Endothelial cell of umbilical vein (primary cell): Measurements from ENCODE around the gene DPP7. TPM values are rescaled to one million over a fixed set of nuclear protein-coding genes. Genes with fewer than 3 reads are reported as not detected.

Source experiments
- BruUV-seq: library from RNA; stranded (reverse); fragments of 400-500 nt; replicated peaks from 2 replicates; lab custom pipeline; 2021; lab: Mats Ljungman, UMichigan
- CTCF ChIA-PET: fragments of 300-600, 350-600 bp; sonication (Branson Sonifier 250); formaldehyde crosslinking; loops from one replicate; lab custom pipeline; 2021; ENCODE audit warnings: antibody characterized with exemption, inconsistent platforms; lab: Charles Lee
- POLR2A ChIA-PET: fragments of 300-600, 350-600 bp; sonication (Branson Sonifier 250); formaldehyde crosslinking; loops from one replicate; lab custom pipeline; 2021; ENCODE audit warnings: antibody characterized with exemption, inconsistent platforms; lab: Charles Lee
- DNase-seq: peaks from one replicate; pipeline ENCODE4 v3.0.0-alpha.2; 2011; ENCODE audit warnings: low read depth, low spot score
- FAIRE-seq: peaks from 2 replicates; lab custom pipeline; 2011; peaks lifted over from hg19 to GRCh38; lab: Jason Lieb, UNC
- H2AFZ ChIP-seq: 2 replicates; pipeline ENCODE4 v1.6.0; 2012; ENCODE audit warnings: low read depth, low read length, control low read depth, inconsistent platforms
- H3K27ac ChIP-seq: 2 replicates; pipeline ENCODE4 v1.5.1; 2011; ENCODE audit warnings: low read depth, mild to moderate bottlenecking, control low read depth, low read length, moderate library complexity; ENCODE audit not compliant: insufficient read depth
- H3K27me3 ChIP-seq, 2 experiments: 2 replicates each; pipeline versions ENCODE4 v1.6.0 to v1.6.1; 2011; ENCODE audit warnings: low read length in 2 of 2, mixed read lengths in 1 of 2; ENCODE audit not compliant: control insufficient read depth in 2 of 2, insufficient read depth in 2 of 2
- H3K36me3 ChIP-seq, 2 experiments: 2 replicates in 1 of 2; 3 replicates in 1 of 2; pipeline ENCODE4 v1.5.1; 2011; ENCODE audit warnings: low read length in 2 of 2, mild to moderate bottlenecking in 1 of 2, moderate library complexity in 1 of 2; ENCODE audit not compliant: control insufficient read depth in 2 of 2, insufficient read depth in 2 of 2; ENCODE audit errors: extremely low read depth in 1 of 2
- H3K4me1 ChIP-seq: 3 replicates; pipeline ENCODE4 v1.5.1; 2011; ENCODE audit warnings: mild to moderate bottlenecking, low read length; ENCODE audit not compliant: control insufficient read depth, insufficient read depth; ENCODE audit errors: extremely low read depth
- H3K4me2 ChIP-seq: 2 replicates; pipeline ENCODE4 v1.6.1; 2011; ENCODE audit warnings: low read length, control low read depth, mixed read lengths; ENCODE audit not compliant: insufficient read depth
- H3K4me3 ChIP-seq, 3 experiments: fragments of 200-600 bp in 1 of 3; sonication (generic), shearing (Covaris generic) in 1 of 3; replicated peaks in 1 of 3; 2 replicates each; pipeline ENCODE4 v1.5.1; 2011 to 2016; ENCODE audit warnings: control low read depth in 3 of 3, low read length in 3 of 3, mild to moderate bottlenecking in 2 of 3, inconsistent platforms in 1 of 3, low read depth in 1 of 3, moderate library complexity in 1 of 3; ENCODE audit not compliant: insufficient read depth in 1 of 3
- H3K79me2 ChIP-seq: 2 replicates; pipeline ENCODE4 v1.6.0; 2012; ENCODE audit warnings: low read length, inconsistent platforms; ENCODE audit not compliant: control insufficient read depth, insufficient read depth
- H3K9ac ChIP-seq: replicated peaks from 2 replicates; pipeline ENCODE3; 2011; ENCODE audit warnings: low read length, control low read depth; ENCODE audit not compliant: insufficient read depth; ENCODE audit errors: extremely low read depth
- H3K9me1 ChIP-seq: replicated peaks from 3 replicates; pipeline ENCODE4 v1.6.0; 2011; ENCODE audit warnings: mild to moderate bottlenecking, low read length; ENCODE audit not compliant: control insufficient read depth, insufficient read depth; ENCODE audit errors: extremely low read depth
- H3K9me3 ChIP-seq: replicated peaks from 2 replicates; pipeline ENCODE4 v1.5.1; 2012; ENCODE audit warnings: low read length, inconsistent platforms; ENCODE audit not compliant: control insufficient read depth, insufficient read depth
- H4K20me1 ChIP-seq: replicated peaks from 2 replicates; pipeline ENCODE3; 2011; ENCODE audit warnings: mild to moderate bottlenecking, low read length; ENCODE audit not compliant: control insufficient read depth, insufficient read depth; ENCODE audit errors: extremely low read depth
- EZH2 ChIP-seq: IDR thresholded peaks from 2 replicates; pipeline ENCODE4 v1.6.1; 2012; ENCODE audit warnings: borderline replicate concordance, low read depth, mild to moderate bottlenecking, moderate library complexity, low read length, inconsistent platforms; ENCODE audit not compliant: severe bottlenecking
- FOS ChIP-seq: IDR thresholded peaks from 2 replicates; pipeline ENCODE4 v1.6.1; 2011; ENCODE audit warnings: mild to moderate bottlenecking, low read length, moderate library complexity, borderline replicate concordance; ENCODE audit not compliant: insufficient read depth
- GATA2 ChIP-seq: IDR thresholded peaks from 2 replicates; pipeline ENCODE4 v1.7.0; 2011; ENCODE audit warnings: low read depth, mild to moderate bottlenecking, moderate library complexity, mixed read lengths, low read length; ENCODE audit not compliant: insufficient read length, insufficient read depth
- JUN ChIP-seq: IDR thresholded peaks from 2 replicates; pipeline ENCODE4 v1.6.1; 2011; ENCODE audit warnings: borderline replicate concordance, low read depth; ENCODE audit not compliant: insufficient read length, insufficient read depth
- MYC ChIP-seq: IDR thresholded peaks from one replicate; pipeline ENCODE4 v1.6.1; 2011; ENCODE audit warnings: mild to moderate bottlenecking, low read depth, low read length
- POLR2A ChIP-seq: IDR thresholded peaks from 2 replicates; pipeline ENCODE4 v1.6.1; 2012; ENCODE audit warnings: low read depth, mild to moderate bottlenecking, control low read depth, low read length
- dilution Hi-C: fragments of 300-500 bp; cut with MboI; formaldehyde crosslinking; loops from one replicate; pipeline ENCODE4 v1.15.0; 2019; ENCODE audit warnings: low sequenced_read_pairs; ENCODE audit not compliant: extremely low pct_ligation_motif_present
- intact Hi-C: fragments of 100-400 bp; cut with micrococcal nuclease; formaldehyde crosslinking; loops from one replicate; pipeline ENCODE4 v1.10.0; 2022
- polyA plus RNA-seq, 4 experiments: library from polyadenylated mRNA; depleted of rRNA in 3 of 4; stranded (reverse) in 3 of 4; unstranded in 1 of 4; fragments of >200 nt; gene quantifications; 2 replicates each; pipeline versions ENCODE4 v1.2.1 to v1.2.3, GENCODE V29; 2011 to 2012; ENCODE audit warnings: missing spikeins in 1 of 4
- total RNA-seq: library from RNA; stranded (reverse); gene quantifications from 2 replicates; pipeline ENCODE4 v1.2.3, GENCODE V29; 2021
- TF ChIP-seq, protein P1 (sequence below): IDR thresholded peaks from 2 replicates; pipeline ENCODE4 v1.6.1; 2011; ENCODE audit not compliant: insufficient read depth, insufficient read length
- TF ChIP-seq, protein P2 (sequence below), 2 donors: IDR thresholded peaks; 1 replicate in 1 of 2; 2 replicates in 1 of 2; pipeline ENCODE4 v1.5.1; 2011; ENCODE audit warnings: low read length in 2 of 2, mild to moderate bottlenecking in 2 of 2, moderate library complexity in 2 of 2, control low read depth in 1 of 2, inconsistent platforms in 1 of 2, low read depth in 1 of 2; ENCODE audit not compliant: insufficient read depth in 1 of 2; ENCODE audit errors: extremely low read depth in 1 of 2

The DPP7 gene
- total and polyA plus RNA-seq, 2 donors (not counting 3 experiments of a cell fraction or from before 2014, with no cell fraction given): 149 to 200 TPM

- Histone ChIP-seq H3K9ac (no peak within 1 kb of the TSS), H3K4me3 (no peak within 1 kb of the TSS), H3K9me3 (no peaks in the 10 kb centered on the region), H3K27me3 (peaks cover 35 to 36% of the 10 kb centered on the region in 2 experiments), H3K36me3 (no peaks in the 10 kb centered on the region), H3K4me2 (no peak within 1 kb of the TSS), H4K20me1 (no peaks in the 10 kb centered on the region), H3K79me2 (no peaks in the 10 kb centered on the region), H2AFZ (no peak within 1 kb of the TSS), H3K4me1 (no peaks in the 10 kb centered on the region), H3K9me1 (no peaks in the 10 kb centered on the region), H3K27ac (no peak within 1 kb of the TSS)
- ChIA-PET CTCF (interaction anchor here (0.8 to 1.2 kb wide), 2 partner anchors 9 to 50 kb away, joined by 3 read pairs; no protein-coding TSS in a partner anchor), POLR2A (no interaction called here)
- DNase-seq: no peak
- no TSS peak for BruUV-seq
- FAIRE-seq: no peak
- intact Hi-C loops (no loop called here), dilution Hi-C loops (no loop called here)
- TF ChIP-seq POLR2A: no peak
- peak; percentile 56 for TF ChIP-seq EZH2
- TF ChIP-seq, protein P1, sequence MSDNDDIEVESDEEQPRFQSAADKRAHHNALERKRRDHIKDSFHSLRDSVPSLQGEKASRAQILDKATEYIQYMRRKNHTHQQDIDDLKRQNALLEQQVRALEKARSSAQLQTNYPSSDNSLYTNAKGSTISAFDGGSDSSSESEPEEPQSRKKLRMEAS: no peak
- TF ChIP-seq JUN: no peak
Measured at GRCh38 chr9:137138722-137139467, 24.4 kb upstream of the DPP7 start, which contains the start of gene GRIN1. Gene GRIN1, plus strand, starts transcription at chr9:137139154. Its CDS starts 333 bp downstream, at chr9:137139487.

DNA sequence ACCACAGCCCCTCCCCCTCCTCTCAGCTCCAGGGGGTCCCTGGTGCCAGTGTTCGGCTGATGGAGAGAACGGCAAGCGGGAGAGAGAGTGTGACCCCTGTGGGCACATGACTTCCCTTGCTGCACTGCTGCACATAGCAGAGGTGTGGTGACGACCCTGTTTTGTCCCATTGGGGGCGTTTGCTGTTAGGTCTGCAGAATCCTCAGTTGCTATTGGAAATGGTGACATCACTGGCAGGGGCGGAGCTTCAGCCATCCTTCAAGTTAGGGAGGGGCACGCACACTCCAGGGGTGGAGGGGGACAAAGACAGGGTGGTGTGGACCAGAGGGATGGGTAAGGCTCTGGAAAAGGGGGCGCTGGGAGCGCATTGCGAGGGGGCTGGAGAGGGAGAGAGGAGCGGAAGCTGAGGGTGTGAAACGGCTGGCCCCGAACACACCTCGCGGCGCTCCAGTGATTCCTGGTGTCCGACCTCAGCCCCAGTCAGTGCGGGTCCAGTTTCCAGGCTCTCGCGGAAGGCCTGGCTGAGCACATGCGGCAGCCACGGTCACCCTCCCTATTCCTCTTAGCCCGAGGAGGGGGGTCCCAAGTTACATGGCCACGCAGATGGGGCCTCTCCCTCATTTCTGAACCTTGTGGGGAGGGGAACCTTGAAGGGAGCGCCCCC, 23.7 kb upstream of the DPP7 start:
- Histone ChIP-seq H3K27ac (no peak overlapping the region), H3K4me1 (no peaks in the 10 kb centered on the region), H3K4me2 (no peak overlapping the region), H4K20me1 (no peaks in the 10 kb centered on the region), H3K9ac (no peak overlapping the region), H2AFZ (no peak overlapping the region), H3K79me2 (no peaks in the 10 kb centered on the region), H3K4me3 (no peak overlapping the region), H3K9me1 (no peaks in the 10 kb centered on the region), H3K27me3 (peaks cover 35 to 36% of the 10 kb centered on the region in 2 experiments), H3K9me3 (no peaks in the 10 kb centered on the region), H3K36me3 (no peaks in the 10 kb centered on the region)
- no peak for FAIRE-seq
- dilution Hi-C loops: no loop called here
- BruUV-seq: no TSS peak
- intact Hi-C loops: no loop called here
- TF ChIP-seq POLR2A (no peak), GATA2 (no peak), MYC (no peak), FOS (no peak)
- TF ChIP-seq, protein P1: no peak
- TF ChIP-seq, protein P2, sequence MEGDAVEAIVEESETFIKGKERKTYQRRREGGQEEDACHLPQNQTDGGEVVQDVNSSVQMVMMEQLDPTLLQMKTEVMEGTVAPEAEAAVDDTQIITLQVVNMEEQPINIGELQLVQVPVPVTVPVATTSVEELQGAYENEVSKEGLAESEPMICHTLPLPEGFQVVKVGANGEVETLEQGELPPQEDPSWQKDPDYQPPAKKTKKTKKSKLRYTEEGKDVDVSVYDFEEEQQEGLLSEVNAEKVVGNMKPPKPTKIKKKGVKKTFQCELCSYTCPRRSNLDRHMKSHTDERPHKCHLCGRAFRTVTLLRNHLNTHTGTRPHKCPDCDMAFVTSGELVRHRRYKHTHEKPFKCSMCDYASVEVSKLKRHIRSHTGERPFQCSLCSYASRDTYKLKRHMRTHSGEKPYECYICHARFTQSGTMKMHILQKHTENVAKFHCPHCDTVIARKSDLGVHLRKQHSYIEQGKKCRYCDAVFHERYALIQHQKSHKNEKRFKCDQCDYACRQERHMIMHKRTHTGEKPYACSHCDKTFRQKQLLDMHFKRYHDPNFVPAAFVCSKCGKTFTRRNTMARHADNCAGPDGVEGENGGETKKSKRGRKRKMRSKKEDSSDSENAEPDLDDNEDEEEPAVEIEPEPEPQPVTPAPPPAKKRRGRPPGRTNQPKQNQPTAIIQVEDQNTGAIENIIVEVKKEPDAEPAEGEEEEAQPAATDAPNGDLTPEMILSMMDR (IDR thresholded peaks at IDR 0.05; ENCODE audit: extremely low read depth in 1 of 2, insufficient read depth in 1 of 2, low read depth in 1 of 2, low read length in 2 of 2): no peak
- no peak for DNase-seq
- ChIA-PET POLR2A (no interaction called here), CTCF (interaction anchor here (1.2 kb wide), 1 partner anchor 51 kb away, joined by 3 read pairs; no protein-coding TSS in a partner anchor)
